Colonic mucosa (tissue), 4 donors: Measurements from ENCODE around the gene CLCN4. TPM values are rescaled to one million over a fixed set of nuclear protein-coding genes. Genes with fewer than 3 reads are reported as not detected.

Source experiments
- DNase-seq: peaks from one replicate; pipeline ENCODE4 v3.0.0-alpha.2; 2020
- H3K27ac ChIP-seq: fragments of 200-600 bp; one replicate; pipeline ENCODE4 v1.8.0; 2021
- H3K27me3 ChIP-seq: fragments of 200-600 bp; one replicate; pipeline ENCODE4 v1.8.0; 2021
- H3K36me3 ChIP-seq: fragments of 200-600 bp; one replicate; pipeline ENCODE4 v1.8.0; 2021
- H3K4me1 ChIP-seq: fragments of 200-600 bp; one replicate; pipeline ENCODE4 v1.8.0; 2021; ENCODE audit warnings: mild to moderate bottlenecking
- H3K4me3 ChIP-seq: fragments of 200-600 bp; one replicate; pipeline ENCODE4 v1.8.0; 2021
- H3K9ac ChIP-seq, 2 donors: one replicate each; pipeline ENCODE4 v1.7.0; 2013; ENCODE audit warnings: control low read depth in 2 of 2, low read depth in 2 of 2, low read length in 2 of 2
- H3K9me3 ChIP-seq: fragments of 200-600 bp; one replicate; pipeline ENCODE4 v1.8.0; 2021
- intact Hi-C: fragments of 100-400 bp; cut with DNase I; formaldehyde crosslinking; loops from one replicate; pipeline ENCODE4 v1.14.1; 2022
- total RNA-seq, 2 donors: library from RNA; stranded (reverse); fragmentation: NEBNext Ultra II Directional in 1 of 2; extraction: Animal tissue kit (Norgen Biotek cat#: 25700) in 1 of 2; gene quantifications; one replicate each; pipeline ENCODE4 v1.2.1, GENCODE V29; 2021
- TF ChIP-seq, protein P1 (sequence below): fragments of 200-600 bp; IDR thresholded peaks from one replicate; pipeline ENCODE4 v1.8.0; 2022; ENCODE audit warnings: antibody characterized with exemption, mild to moderate bottlenecking
- donor health status: healthy.
- donor health status: DM: no; HTN: no; CAD: no.
- donor health status: DM: no; HTN: no; CAD: no.

Gene CLCN4
- total RNA-seq, 2 donors from 2014 or later, result 0.62 to 1.2 TPM

DNA sequence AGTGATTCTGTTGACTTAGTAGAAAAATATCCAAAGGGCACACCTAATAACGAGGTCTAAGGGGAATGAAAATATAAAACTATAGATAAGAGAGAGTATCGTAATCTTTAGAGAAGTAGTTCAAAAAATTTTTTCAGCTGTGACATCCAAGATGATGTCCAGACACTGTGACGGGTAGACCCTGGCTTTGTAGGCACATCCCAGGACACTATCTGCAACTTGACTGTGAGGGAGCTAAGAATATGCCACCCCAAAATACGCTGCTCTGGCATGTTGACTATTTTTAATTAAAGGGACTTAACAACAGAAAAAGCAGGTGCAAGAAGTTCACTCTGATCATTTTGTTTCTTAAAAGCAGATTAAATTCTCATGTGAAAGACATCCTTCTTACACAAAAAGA, 89.5 kb downstream of the CLCN4 start:
- Histone ChIP-seq H3K4me3 (no peak overlapping the region), H3K9me3 (no peaks in the 10 kb centered on the region), H3K9ac (no peak overlapping the region), H3K27ac (no peak overlapping the region), H3K27me3 (no peaks in the 10 kb centered on the region), H3K4me1 (no peaks in the 10 kb centered on the region), H3K36me3 (no peaks in the 10 kb centered on the region)
- no peak for DNase-seq
- intact Hi-C loops, result no loop called here
- TF ChIP-seq, protein P1, sequence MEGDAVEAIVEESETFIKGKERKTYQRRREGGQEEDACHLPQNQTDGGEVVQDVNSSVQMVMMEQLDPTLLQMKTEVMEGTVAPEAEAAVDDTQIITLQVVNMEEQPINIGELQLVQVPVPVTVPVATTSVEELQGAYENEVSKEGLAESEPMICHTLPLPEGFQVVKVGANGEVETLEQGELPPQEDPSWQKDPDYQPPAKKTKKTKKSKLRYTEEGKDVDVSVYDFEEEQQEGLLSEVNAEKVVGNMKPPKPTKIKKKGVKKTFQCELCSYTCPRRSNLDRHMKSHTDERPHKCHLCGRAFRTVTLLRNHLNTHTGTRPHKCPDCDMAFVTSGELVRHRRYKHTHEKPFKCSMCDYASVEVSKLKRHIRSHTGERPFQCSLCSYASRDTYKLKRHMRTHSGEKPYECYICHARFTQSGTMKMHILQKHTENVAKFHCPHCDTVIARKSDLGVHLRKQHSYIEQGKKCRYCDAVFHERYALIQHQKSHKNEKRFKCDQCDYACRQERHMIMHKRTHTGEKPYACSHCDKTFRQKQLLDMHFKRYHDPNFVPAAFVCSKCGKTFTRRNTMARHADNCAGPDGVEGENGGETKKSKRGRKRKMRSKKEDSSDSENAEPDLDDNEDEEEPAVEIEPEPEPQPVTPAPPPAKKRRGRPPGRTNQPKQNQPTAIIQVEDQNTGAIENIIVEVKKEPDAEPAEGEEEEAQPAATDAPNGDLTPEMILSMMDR, result no peak

DNA sequence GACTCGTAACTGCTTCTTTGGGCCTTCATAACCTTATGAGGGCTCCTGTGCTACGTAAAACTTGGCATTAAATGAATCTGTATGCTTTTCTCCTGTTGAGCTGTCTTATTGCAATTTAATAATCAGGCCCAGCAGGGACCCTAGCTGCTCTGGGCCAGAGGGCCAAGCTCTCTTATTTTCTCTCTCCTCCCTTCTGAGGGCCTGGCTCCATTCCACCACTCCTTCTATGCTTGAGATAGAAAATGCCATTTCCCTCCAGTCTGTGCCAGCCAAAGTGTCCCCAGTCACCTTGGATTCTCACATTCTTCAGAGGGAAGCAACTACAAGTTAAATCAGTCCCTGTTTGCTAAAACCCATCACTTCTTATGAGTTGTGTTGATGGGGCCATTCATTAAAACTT, 90.1 kb downstream of the CLCN4 start:
- no peaks in the 10 kb centered on the region for H3K4me1 ChIP-seq
- H3K9ac ChIP-seq, result no peak overlapping the region
- H3K27me3 ChIP-seq, result no peaks in the 10 kb centered on the region
- H3K36me3 ChIP-seq, result no peaks in the 10 kb centered on the region
- TF ChIP-seq, protein P1, result no peak
- DNase-seq, result no peak
- H3K4me3 ChIP-seq, result no peak overlapping the region
- no peak overlapping the region for H3K27ac ChIP-seq
- intact Hi-C loops, result no loop called here
- no peaks in the 10 kb centered on the region for H3K9me3 ChIP-seq

DNA sequence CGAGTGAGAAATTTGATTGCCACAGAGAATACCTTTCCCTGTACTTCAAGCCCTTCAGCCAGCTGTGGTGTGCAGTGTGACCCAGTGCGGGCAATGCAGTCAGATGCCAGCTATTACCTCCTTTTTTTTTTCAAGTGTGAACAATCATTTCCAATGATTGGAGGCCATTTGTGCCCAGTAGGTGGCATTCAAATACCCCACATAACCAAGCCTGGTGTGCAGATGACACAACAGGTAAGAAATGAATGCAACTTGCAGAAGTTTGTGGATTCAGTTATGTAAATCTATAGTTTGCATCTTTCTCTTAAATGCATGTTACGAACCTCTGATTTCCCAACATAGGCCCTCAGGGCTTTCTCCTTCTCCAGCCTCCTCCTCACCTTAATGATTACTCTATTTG, 98.0 kb downstream of the CLCN4 start:
- Histone ChIP-seq H3K27me3 (no peaks in the 10 kb centered on the region), H3K9ac (no peak overlapping the region), H3K4me3 (no peak overlapping the region), H3K27ac (no peak overlapping the region), H3K9me3 (no peaks in the 10 kb centered on the region), H3K36me3 (no peaks in the 10 kb centered on the region), H3K4me1 (no peaks in the 10 kb centered on the region)
- TF ChIP-seq, protein P1, result no peak
- no peak for DNase-seq
- intact Hi-C loops, result no loop called here

DNA sequence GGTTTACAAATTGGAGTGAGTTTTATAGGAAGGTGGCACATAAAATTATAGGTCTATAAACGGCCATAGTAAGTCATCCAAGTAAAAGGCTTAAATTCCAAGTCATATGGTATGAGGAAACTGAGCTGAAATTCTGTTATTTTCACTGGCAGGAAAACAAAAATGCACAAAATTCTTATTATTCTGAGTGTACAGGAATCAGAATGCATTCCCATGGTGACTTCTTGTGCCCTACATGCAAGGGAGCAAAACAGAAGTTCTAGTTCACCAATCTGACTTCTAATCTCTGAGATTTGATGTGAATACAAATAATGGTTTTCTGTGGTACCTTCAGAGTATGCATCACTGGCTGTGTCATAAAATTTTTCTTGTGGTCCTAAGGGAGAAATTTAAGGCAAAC, 102.9 kb downstream of the CLCN4 start:
- no peak overlapping the region for H3K4me3 ChIP-seq
- H3K4me1 ChIP-seq, result no peaks in the 10 kb centered on the region
- H3K27ac ChIP-seq, result no peak overlapping the region
- H3K9ac ChIP-seq, result no peak overlapping the region
- no peak for DNase-seq
- no peaks in the 10 kb centered on the region for H3K36me3 ChIP-seq
- intact Hi-C loops, result no loop called here
- no peaks in the 10 kb centered on the region for H3K9me3 ChIP-seq
- H3K27me3 ChIP-seq, result no peaks in the 10 kb centered on the region
- TF ChIP-seq, protein P1, result no peak

DNA sequence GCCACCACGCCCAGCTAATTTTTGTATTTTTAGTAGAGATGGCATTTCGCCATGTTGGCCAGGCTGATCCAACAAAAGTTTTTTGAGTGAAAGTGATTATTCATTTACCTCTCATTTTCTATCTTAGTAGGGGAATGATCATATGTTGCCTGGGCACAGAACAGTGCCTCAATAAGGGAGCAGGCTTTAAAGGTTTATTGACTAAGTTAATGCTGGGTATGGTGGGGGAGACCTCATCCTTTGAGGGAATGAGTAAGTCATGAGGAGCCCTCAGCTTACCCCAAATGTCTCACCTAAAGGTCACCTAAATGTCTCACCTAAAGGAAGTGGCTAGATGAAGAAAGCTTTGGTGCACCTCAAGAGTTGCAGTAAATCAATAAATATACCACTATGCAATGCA, 109.0 kb downstream of the CLCN4 start:
- TF ChIP-seq, protein P1, result no peak
- Histone ChIP-seq H3K9me3 (no peaks in the 10 kb centered on the region), H3K27ac (no peak overlapping the region), H3K36me3 (no peaks in the 10 kb centered on the region), H3K4me3 (no peak overlapping the region), H3K27me3 (no peaks in the 10 kb centered on the region), H3K9ac (no peak overlapping the region), H3K4me1 (no peaks in the 10 kb centered on the region)
- intact Hi-C loops, result no loop called here
- DNase-seq, result no peak

DNA sequence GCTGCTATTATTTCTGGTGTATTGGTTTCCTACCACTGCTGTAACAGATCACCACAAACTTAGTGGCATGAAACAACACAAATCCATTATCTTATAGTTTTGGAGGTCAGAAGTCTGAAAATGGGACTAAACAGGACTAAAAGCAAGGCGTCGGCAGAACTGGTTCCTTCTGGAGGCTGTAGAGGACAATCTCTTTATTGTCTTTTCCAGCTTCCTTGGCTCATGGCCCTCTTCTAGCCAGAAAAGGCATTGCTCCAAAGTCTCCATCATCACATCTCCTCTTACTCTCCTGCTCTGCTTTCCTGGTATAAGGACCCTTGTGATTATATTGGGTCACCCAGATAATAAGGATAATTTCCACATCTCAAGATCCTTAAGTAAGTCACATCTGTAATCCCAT, 121.9 kb downstream of the CLCN4 start:
- intact Hi-C loops, result no loop called here
- H3K27me3 ChIP-seq, result no peaks in the 10 kb centered on the region
- no peaks in the 10 kb centered on the region for H3K4me1 ChIP-seq
- no peak overlapping the region for H3K4me3 ChIP-seq
- no peak overlapping the region for H3K27ac ChIP-seq
- H3K9me3 ChIP-seq, result no peaks in the 10 kb centered on the region
- no peak for DNase-seq
- H3K9ac ChIP-seq, result no peak overlapping the region
- no peaks in the 10 kb centered on the region for H3K36me3 ChIP-seq
- TF ChIP-seq, protein P1, result no peak
